ENCODE measurements around the gene YBX3. TPM values are rescaled to one million over a fixed set of nuclear protein-coding genes. Genes with fewer than 3 reads are reported as not detected.

Gene YBX3
- total and polyA plus RNA-seq, 2 of the 4 experiments (the other 2 are of a cell fraction), result 33.7 to 132 TPM

DNA sequence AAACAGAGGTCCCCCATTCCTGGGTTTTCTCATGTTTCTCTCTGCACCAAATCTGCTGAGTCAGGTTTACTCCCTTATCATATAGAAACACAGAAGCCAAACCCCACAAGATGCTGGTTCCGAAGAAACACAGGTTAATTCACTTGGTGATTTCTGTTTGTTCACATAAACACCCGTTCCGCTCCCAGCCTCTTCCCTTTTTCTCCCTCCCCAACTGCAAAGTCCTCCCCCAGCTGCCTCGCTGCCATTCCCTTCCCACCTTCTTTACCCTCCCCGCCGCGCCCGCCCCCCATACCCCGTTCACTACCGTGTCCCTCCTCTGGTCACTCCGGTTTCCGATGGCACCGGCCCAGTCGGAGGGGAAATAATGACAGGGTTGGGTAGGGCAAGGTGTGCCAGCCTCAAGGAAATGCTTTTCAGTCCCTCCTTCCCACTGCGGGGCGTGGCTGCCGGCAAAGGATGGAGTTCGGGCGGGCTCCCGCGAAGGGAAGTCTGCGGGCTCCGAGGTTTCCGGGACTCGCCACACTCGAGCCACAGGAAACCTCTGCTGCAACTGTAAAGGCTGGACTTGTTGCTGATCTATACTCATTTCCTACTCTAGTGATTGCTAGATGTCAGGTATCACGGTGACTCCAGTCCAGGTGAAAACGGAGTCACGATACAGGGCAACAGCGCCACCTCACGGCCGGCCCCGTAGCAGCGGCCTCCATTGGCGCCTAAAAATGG is 49.3 kb downstream of the YBX3 start, which contains the start of gene STYK1 (continued):
- TF ChIP-seq BHLHE40 (IDR thresholded peaks at IDR 0.05; ENCODE audit: low read depth, low read length), result no peak

DNA sequence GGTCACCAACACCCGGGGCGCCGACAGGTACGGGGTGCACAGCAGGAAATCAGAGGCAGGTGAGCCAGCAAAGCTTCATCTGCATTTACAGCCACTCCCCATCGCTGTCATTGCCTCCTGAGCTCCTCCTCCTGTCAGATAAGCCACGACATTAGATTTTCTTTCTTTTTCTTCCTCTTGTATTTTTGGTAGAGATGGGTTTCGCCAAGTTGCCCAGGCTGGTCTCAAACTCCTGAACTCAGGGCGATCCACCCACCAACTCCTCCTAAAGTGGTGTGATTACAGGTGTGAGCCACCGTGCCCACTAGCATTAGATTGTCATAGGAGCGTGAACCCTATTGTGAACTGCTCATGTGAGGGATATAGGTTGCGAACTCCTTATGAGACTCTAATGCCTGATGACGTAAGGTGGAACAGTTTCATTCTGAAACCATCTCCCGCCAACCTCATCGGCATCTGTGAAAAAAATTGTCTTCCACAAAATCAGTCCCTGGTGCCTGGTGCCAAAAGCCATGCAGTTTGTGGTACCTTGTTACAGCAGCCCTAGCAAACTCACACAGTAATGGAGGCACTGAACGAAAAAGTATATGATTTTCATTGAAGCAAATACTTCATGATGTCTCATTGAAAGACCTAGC is 50.8 kb downstream of the YBX3 start:
- Histone ChIP-seq H3K18ac (ENCODE audit: low read depth, low read length) (no peak overlapping the region), H3K23ac (ENCODE audit: low read depth, low read length) (no peak overlapping the region), H2AK5ac (ENCODE audit: low read depth, low read length) (no peak overlapping the region), H3K27me3 (ENCODE audit: control insufficient read depth, insufficient read depth, low read length) (peaks cover 9% of the 10 kb centered on the region), H3K4me2 (ENCODE audit: low read depth, low read length) (no peak overlapping the region), H4K91ac (ENCODE audit: insufficient read depth, low read depth, low read length) (no peak overlapping the region), H2BK20ac (ENCODE audit: low read depth, low read length) (no peak overlapping the region), H3K9me1 (ENCODE audit: insufficient read depth, low read length) (no peaks in the 10 kb centered on the region), H3K4ac (ENCODE audit: low read depth, low read length) (no peak overlapping the region), H2BK15ac (ENCODE audit: low read depth, low read length) (no peak overlapping the region), H2AFZ (replicated peaks; ENCODE audit: low read length, poor library complexity) (no peak overlapping the region), H3K56ac (ENCODE audit: extremely low read depth, insufficient read depth, low read length) (no peak overlapping the region), H3K79me1 (ENCODE audit: low read depth in 1 of 2, low read length in 2 of 2) (no peaks in the 10 kb centered on the region), H4K5ac (ENCODE audit: low read depth, low read length) (no peak overlapping the region), H3K9ac (ENCODE audit: low read depth, low read length) (no peak overlapping the region), H3K4me1 (ENCODE audit: control insufficient read depth, insufficient read depth, low read length) (no peaks in the 10 kb centered on the region), H4K8ac (ENCODE audit: low read depth in 2 of 2, low read length in 2 of 2) (no peak overlapping the region), H4K20me1 (ENCODE audit: insufficient read depth, low read length) (no peaks in the 10 kb centered on the region), H2BK120ac (ENCODE audit: low read depth, low read length) (no peak overlapping the region), H3K36me3 (ENCODE audit: control insufficient read depth, insufficient read depth, low read length) (no peaks in the 10 kb centered on the region), H2BK5ac (ENCODE audit: low read depth, low read length, poor library complexity, severe bottlenecking) (no peak overlapping the region), H3K9me3 (ENCODE audit: control insufficient read depth, insufficient read depth, low read length) (no peaks in the 10 kb centered on the region), H3K14ac (replicated peaks; ENCODE audit: low read depth, low read length) (no peak overlapping the region), H3K4me3 (ENCODE audit: insufficient read depth, low read depth, low read length) (no peak overlapping the region), H2AK9ac (replicated peaks; ENCODE audit: low read depth, low read length, poor library complexity) (no peak overlapping the region), H3K27ac (ENCODE audit: insufficient read depth, low read length) (no peak overlapping the region)
- DNase-seq (no peak), ATAC-seq (ENCODE audit: low read depth) (no peak)
- in situ Hi-C loops (cut with MboI; ENCODE audit: low sequenced_read_pairs), result no loop called here
- intact Hi-C loops (cut with micrococcal nuclease), result no loop called here
- 80% methylated on average over 6 of the region's 15 CpGs; no CpG with 5 or more reads in 1 of the 2 experiments for WGBS, 2 experiments (ENCODE audit: extremely low coverage in 2 of 2, insufficient read length in 1 of 2)
- no TSS peak for BruUV-seq (replicated peaks)
- dilution Hi-C loops (cut with HindIII; ENCODE audit: low sequenced_read_pairs, unreplicated experiment), result no loop called here
- ChIA-PET CTCF (no interaction called here), POLR2A (ENCODE audit: unreplicated experiment) (no interaction called here)
- TF ChIP-seq, protein P1, sequence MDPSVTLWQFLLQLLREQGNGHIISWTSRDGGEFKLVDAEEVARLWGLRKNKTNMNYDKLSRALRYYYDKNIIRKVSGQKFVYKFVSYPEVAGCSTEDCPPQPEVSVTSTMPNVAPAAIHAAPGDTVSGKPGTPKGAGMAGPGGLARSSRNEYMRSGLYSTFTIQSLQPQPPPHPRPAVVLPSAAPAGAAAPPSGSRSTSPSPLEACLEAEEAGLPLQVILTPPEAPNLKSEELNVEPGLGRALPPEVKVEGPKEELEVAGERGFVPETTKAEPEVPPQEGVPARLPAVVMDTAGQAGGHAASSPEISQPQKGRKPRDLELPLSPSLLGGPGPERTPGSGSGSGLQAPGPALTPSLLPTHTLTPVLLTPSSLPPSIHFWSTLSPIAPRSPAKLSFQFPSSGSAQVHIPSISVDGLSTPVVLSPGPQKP (IDR thresholded peaks at IDR 0.05; ENCODE audit: borderline replicate concordance, low read depth, low read length), result no peak
- TF ChIP-seq CEBPB (IDR thresholded peaks at IDR 0.05; ENCODE audit: low read depth, low read length) (no peak), CHD1 (IDR thresholded peaks at IDR 0.05; ENCODE audit: low read depth, low read length) (no peak), RCOR1 (IDR thresholded peaks at IDR 0.05; ENCODE audit: insufficient replicate concordance, low read length) (no peak), MAFK (IDR thresholded peaks at IDR 0.05; ENCODE audit: low read depth, low read length) (no peak), FOS (IDR thresholded peaks at IDR 0.05; ENCODE audit: low read depth, low read length) (no peak), MXI1 (IDR thresholded peaks at IDR 0.05; ENCODE audit: borderline replicate concordance, low read depth, low read length) (no peak), POLR2A (IDR thresholded peaks at IDR 0.05; ENCODE audit: low read depth, low read length) (no peak), MAZ (IDR thresholded peaks at IDR 0.05; ENCODE audit: borderline replicate concordance, low read depth, low read length) (no peak), RAD21 (IDR thresholded peaks at IDR 0.05; ENCODE audit: low read length) (no peak), RFX5 (IDR thresholded peaks at IDR 0.05; ENCODE audit: low read depth, low read length) (no peak), NFE2L2 (IDR thresholded peaks at IDR 0.05; ENCODE audit: low read depth, low read length) (no peak), SMC3 (IDR thresholded peaks at IDR 0.05; ENCODE audit: low read depth, low read length) (no peak)
- TF ChIP-seq, protein P2, sequence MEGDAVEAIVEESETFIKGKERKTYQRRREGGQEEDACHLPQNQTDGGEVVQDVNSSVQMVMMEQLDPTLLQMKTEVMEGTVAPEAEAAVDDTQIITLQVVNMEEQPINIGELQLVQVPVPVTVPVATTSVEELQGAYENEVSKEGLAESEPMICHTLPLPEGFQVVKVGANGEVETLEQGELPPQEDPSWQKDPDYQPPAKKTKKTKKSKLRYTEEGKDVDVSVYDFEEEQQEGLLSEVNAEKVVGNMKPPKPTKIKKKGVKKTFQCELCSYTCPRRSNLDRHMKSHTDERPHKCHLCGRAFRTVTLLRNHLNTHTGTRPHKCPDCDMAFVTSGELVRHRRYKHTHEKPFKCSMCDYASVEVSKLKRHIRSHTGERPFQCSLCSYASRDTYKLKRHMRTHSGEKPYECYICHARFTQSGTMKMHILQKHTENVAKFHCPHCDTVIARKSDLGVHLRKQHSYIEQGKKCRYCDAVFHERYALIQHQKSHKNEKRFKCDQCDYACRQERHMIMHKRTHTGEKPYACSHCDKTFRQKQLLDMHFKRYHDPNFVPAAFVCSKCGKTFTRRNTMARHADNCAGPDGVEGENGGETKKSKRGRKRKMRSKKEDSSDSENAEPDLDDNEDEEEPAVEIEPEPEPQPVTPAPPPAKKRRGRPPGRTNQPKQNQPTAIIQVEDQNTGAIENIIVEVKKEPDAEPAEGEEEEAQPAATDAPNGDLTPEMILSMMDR (conservative IDR thresholded peaks at IDR 0.05; ENCODE audit: low read depth, low read length), result no peak

Data from IMR-90 (cell line).